OCI-LY7 (cell line): Measurements from ENCODE around the gene PDE11A.
"Not testable (repeated sequence)": the region's sequence is repeated elsewhere in the genome, so short reads cannot be mapped to it uniquely, and the experiment has no call there.

Experiments
- CTCF ChIP-seq: fragments of 200-600 bp; sonication (generic); conservative IDR thresholded peaks from 2 replicates; pipeline ENCODE4 v1.5.1; 2014; ENCODE audit warnings: mild to moderate bottlenecking, antibody characterized with exemption, low read length, moderate library complexity, mixed read lengths
- EZH2phosphoT487 ChIP-seq: fragments of 200-600 bp; sonication (generic); IDR thresholded peaks from 2 replicates; pipeline ENCODE4 v1.6.1; 2018; ENCODE audit warnings: low read depth, borderline replicate concordance, mild to moderate bottlenecking, mixed run types, antibody characterized with exemption, low read length, moderate library complexity, mixed read lengths

DNA sequence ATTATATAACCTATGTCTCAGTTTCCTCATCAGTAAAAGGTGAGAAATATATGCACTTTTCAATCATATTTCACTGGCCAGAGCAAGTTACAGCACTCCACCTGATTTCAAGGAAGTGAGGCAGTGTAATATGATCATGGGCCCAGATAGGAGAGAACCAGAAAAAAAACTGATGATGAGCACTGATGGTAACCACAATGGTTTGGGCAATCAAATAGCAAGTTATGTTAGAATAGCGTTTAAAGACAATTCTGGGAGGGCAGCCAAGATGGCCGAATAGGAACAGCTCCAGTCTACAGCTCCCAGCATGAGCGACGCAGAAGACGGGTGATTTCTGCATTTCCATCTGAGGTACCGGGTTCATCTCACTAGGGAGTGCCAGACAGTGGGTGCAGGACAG is 287.4 kb downstream of the PDE11A start:
- not testable (repeated sequence) for TF ChIP-seq CTCF, EZH2phosphoT487
